ENCODE results near the gene IL17REL.

IL17REL gene

DNA sequence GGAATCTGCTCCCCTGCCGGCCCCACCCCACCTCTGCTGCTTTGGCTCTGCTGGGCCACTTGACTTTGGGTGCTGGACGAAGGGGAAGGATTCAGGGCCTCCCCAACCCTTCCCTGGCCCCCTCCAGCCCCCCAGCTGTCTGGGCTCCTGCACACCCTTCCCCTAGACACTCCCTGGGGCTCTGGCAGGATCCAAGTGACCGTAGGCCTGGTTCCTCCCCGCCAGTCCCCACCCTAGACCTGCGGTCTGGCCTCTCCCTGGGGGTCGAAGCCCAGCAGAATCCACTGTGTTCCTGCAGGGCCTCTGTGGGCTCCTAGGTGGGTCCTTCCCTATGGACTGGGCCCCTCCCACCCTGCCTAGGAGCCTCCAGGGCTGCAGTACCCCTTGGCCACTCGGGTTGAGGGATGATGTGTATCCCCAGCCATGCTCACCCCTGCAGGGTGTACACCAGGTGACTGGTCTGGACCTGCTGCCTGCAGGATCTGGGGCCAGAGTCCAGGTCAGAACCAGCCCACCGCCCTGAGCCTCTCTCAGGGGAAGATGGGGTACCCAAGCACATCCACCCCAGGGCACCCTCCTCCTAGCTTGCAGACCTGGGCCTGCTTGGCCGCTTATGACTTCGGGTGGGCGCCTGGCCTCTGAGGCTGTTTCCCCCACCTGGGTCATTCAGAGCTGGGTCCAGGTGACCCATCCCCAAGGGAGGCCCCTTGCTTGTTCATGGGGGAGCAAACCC is 46.4 kb downstream of the IL17REL start:
- Histone ChIP-seq H3K4me1 (ENCODE audit: insufficient read depth, low read length, poor library complexity, severe bottlenecking) (peaks cover 31% of the 10 kb centered on the region), H3K36me3 (ENCODE audit: insufficient read depth, low read length) (peaks cover 16% of the 10 kb centered on the region; the same call in 1 of the 2 replicates), H2AFZ (ENCODE audit: low read length) (no peak overlapping the region), H3K4me2 (ENCODE audit: low read depth, low read length, poor library complexity, severe bottlenecking) (no peak overlapping the region), H3K9me2 (replicated peaks; ENCODE audit: low read depth, low read length) (no peaks in the 10 kb centered on the region), H3K27me3 (ENCODE audit: insufficient read depth, low read length, poor library complexity, severe bottlenecking) (no peaks in the 10 kb centered on the region), H3K9ac (ENCODE audit: low read depth, low read length, poor library complexity, severe bottlenecking) (no peak overlapping the region), H3K4me3 (ENCODE audit: low read length, poor library complexity, severe bottlenecking) (no peak overlapping the region), H3K9me3 (ENCODE audit: insufficient read depth, low read depth, low read length) (no peaks in the 10 kb centered on the region), H3K79me2 (ENCODE audit: insufficient read depth, low read length) (peaks cover 46% of the 10 kb centered on the region), H3F3A (ENCODE audit: low read depth) (no peaks in the 10 kb centered on the region), H4K20me1 (ENCODE audit: insufficient read depth, low read length, poor library complexity, severe bottlenecking) (peaks cover 42% of the 10 kb centered on the region)
- TF ChIP-seq, protein P1, sequence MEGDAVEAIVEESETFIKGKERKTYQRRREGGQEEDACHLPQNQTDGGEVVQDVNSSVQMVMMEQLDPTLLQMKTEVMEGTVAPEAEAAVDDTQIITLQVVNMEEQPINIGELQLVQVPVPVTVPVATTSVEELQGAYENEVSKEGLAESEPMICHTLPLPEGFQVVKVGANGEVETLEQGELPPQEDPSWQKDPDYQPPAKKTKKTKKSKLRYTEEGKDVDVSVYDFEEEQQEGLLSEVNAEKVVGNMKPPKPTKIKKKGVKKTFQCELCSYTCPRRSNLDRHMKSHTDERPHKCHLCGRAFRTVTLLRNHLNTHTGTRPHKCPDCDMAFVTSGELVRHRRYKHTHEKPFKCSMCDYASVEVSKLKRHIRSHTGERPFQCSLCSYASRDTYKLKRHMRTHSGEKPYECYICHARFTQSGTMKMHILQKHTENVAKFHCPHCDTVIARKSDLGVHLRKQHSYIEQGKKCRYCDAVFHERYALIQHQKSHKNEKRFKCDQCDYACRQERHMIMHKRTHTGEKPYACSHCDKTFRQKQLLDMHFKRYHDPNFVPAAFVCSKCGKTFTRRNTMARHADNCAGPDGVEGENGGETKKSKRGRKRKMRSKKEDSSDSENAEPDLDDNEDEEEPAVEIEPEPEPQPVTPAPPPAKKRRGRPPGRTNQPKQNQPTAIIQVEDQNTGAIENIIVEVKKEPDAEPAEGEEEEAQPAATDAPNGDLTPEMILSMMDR (conservative IDR thresholded peaks at IDR 0.05; ENCODE audit: low read length) = no peak
- TF ChIP-seq EZH2phosphoT487 (IDR thresholded peaks at IDR 0.05; ENCODE audit: borderline replicate concordance) = no peak

DNA sequence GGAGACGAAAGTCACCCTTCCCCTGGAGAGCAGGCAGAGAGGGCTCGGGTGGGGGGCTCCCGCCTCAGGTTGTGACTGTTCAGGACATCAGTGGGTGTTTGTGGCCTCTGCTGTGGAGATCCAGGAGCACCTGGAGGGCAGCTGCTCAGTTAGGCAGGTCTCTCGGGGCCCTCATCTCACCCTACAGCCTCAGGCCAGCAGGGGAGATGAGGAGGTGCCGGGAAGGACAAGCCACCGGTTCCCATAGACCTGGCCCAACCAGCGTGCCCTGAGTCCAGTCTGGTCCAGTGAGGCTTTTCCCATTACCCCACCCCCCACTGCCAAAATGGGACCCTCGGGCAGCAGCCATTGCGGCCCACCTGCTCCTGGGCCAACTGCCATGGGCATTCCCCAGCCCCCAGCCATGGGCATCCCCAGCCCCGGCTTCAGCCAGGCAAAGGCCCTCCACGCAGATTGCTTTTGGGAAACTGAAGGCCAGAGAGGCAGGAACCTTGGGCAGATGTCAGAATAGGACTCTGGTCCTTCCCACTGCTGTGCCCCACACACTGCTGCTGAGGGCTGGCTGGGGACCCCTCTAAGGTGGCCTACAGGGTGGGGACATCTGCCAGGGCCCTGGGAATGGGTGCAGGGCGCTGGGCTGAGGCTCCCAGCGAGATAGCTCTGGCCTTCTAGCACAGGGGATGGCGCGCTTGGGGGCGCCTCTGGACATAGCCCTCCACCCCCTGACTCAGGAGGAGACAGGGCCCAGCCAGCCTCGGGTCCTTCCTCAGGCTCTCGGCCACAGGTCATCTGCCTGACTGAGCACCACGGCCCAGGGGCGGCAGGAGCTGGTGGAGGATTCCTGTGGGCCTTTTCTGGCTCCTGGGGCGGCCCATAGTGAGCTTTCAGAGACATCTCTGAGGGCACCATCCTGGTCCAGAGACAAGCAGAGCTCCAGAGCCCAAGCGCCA is 47.2 kb downstream of the IL17REL start:
- H2AFZ ChIP-seq (ENCODE audit: low read length) = no peak overlapping the region
- no peak overlapping the region for H3K4me3 ChIP-seq (ENCODE audit: low read length, poor library complexity, severe bottlenecking)
- H4K20me1 ChIP-seq (ENCODE audit: insufficient read depth, low read length, poor library complexity, severe bottlenecking) = peaks cover 42% of the 10 kb centered on the region
- peaks cover 53% of the 10 kb centered on the region for H3K79me2 ChIP-seq (ENCODE audit: insufficient read depth, low read length)
- no peaks in the 10 kb centered on the region for H3K9me3 ChIP-seq (ENCODE audit: insufficient read depth, low read depth, low read length)
- peaks cover 16% of the 10 kb centered on the region; the same call in 1 of the 2 replicates for H3K36me3 ChIP-seq (ENCODE audit: insufficient read depth, low read length)
- H3K9me2 ChIP-seq (replicated peaks; ENCODE audit: low read depth, low read length) = no peaks in the 10 kb centered on the region
- no peaks in the 10 kb centered on the region for H3K27me3 ChIP-seq (ENCODE audit: insufficient read depth, low read length, poor library complexity, severe bottlenecking)
- H3K4me1 ChIP-seq (ENCODE audit: insufficient read depth, low read length, poor library complexity, severe bottlenecking) = peaks cover 24% of the 10 kb centered on the region
- TF ChIP-seq EZH2phosphoT487 (IDR thresholded peaks at IDR 0.05; ENCODE audit: borderline replicate concordance) = no peak
- TF ChIP-seq, protein P1 (conservative IDR thresholded peaks at IDR 0.05; ENCODE audit: low read length) = no peak
- H3K4me2 ChIP-seq (ENCODE audit: low read depth, low read length, poor library complexity, severe bottlenecking) = no peak overlapping the region
- H3F3A ChIP-seq (ENCODE audit: low read depth) = no peaks in the 10 kb centered on the region
- H3K9ac ChIP-seq (ENCODE audit: low read depth, low read length, poor library complexity, severe bottlenecking) = no peak overlapping the region

DNA sequence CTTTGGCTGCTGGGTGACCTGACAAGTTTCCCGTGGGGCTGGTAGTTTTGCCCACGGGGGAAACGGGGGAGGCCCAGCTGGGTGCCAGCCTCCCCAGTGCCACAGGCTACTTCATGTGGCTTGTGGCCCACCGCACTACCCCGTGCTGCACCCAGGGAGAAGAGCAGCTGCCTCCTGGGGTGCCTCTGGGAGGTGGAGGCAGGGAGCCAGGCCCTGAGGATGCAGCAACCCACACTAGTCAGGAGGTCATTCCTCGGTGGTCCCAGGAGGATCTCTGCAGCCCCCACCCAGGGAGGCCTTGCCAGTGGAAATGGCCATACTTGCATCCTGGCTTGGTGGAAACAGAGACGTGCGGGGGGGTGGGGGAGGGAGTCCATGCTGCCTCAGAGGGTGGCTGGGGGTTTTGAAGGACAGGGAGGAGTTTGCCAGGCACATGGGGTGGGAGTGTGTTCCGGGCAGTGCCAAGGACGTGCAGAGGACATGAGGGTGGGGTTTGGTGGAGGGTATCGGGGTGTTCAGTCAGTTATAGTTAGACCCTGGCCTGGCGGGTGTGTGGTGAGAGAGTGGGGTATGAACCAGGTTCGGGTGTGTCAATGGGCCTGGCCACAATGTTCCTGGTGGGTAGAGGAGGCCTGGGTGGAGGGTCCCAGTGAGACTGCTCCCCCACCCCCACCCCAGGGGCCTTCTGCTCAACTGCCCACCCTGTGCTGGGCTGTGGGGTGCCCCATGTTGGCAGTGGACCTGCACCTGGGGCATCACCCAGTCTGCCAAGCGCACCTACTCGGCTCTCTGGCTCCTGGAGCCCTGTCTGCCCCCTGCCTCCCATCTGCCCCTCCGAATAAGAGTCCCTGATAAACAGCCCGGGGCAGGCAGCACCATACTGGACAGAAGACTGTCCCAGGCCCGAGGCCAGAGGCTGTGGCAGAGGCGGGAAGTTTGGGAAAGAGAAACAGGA is 48.2 kb downstream of the IL17REL start:
- TF ChIP-seq EZH2phosphoT487 (IDR thresholded peaks at IDR 0.05; ENCODE audit: borderline replicate concordance) = no peak
- TF ChIP-seq, protein P1 (conservative IDR thresholded peaks at IDR 0.05; ENCODE audit: low read length) = no peak
- Histone ChIP-seq H3F3A (ENCODE audit: low read depth) (no peaks in the 10 kb centered on the region), H3K79me2 (ENCODE audit: insufficient read depth, low read length) (peaks cover 60% of the 10 kb centered on the region), H3K9ac (ENCODE audit: low read depth, low read length, poor library complexity, severe bottlenecking) (no peak overlapping the region), H3K4me3 (ENCODE audit: low read length, poor library complexity, severe bottlenecking) (peak overlapping the region; percentile 93), H4K20me1 (ENCODE audit: insufficient read depth, low read length, poor library complexity, severe bottlenecking) (peaks cover 42% of the 10 kb centered on the region), H2AFZ (ENCODE audit: low read length) (no peak overlapping the region), H3K9me2 (replicated peaks; ENCODE audit: low read depth, low read length) (no peaks in the 10 kb centered on the region), H3K9me3 (ENCODE audit: insufficient read depth, low read depth, low read length) (no peaks in the 10 kb centered on the region), H3K27me3 (ENCODE audit: insufficient read depth, low read length, poor library complexity, severe bottlenecking) (no peaks in the 10 kb centered on the region), H3K36me3 (ENCODE audit: insufficient read depth, low read length) (peaks cover 16% of the 10 kb centered on the region; the same call in 1 of the 2 replicates), H3K4me2 (ENCODE audit: low read depth, low read length, poor library complexity, severe bottlenecking) (peak overlapping the region; percentile 83), H3K4me1 (ENCODE audit: insufficient read depth, low read length, poor library complexity, severe bottlenecking) (peaks cover 24% of the 10 kb centered on the region)
